K562 (cell line): ENCODE measurements around the gene MKNK2. TPM values are rescaled to one million over a fixed set of nuclear protein-coding genes. Genes with fewer than 3 reads are reported as not detected.

Experiments
- ATAC-seq: fragments of 200-7000 bp; cut with Tn5 transposase; 3 replicates; pipeline ENCODE4 v1.9.1; 2020; ENCODE audit warnings: moderate library complexity
- BruUV-seq: library from RNA; stranded (reverse); fragments of 400-500 nt; replicated peaks from 2 replicates; lab custom pipeline; 2021; lab: Mats Ljungman, UMichigan
- CTCF ChIA-PET: fragments of 300-600 bp; formaldehyde crosslinking; extraction: SDS; loops from one replicate; lab custom pipeline; 2021; ENCODE audit warnings: low intra/inter-chr PET ratio; lab: Yijun Ruan, JAX
- POLR2A ChIA-PET: fragments of 300-600, 350-650 bp; sonication (Branson Sonifier 250); formaldehyde crosslinking; extraction: SDS; loops from one replicate; lab custom pipeline; 2021; ENCODE audit warnings: antibody characterized with exemption, inconsistent platforms; lab: Yijun Ruan, JAX
- DNase-seq, 4 experiments: peaks; one replicate each; pipeline versions ENCODE4 v3.0.0 to v3.0.0-alpha.2; 2011 to 2018; ENCODE audit warnings: low spot score in 3 of 4, mixed read lengths in 3 of 4; ENCODE audit errors: extremely low read depth in 1 of 4
- FAIRE-seq: peaks from 2 replicates; lab custom pipeline; 2011; peaks lifted over from hg19 to GRCh38; lab: Jason Lieb, UNC
- H2AFZ ChIP-seq: 2 replicates; pipeline ENCODE4 v1.6.0; 2011; ENCODE audit warnings: low read depth, low read length, control low read depth, inconsistent platforms
- H3K27ac ChIP-seq: fragments of 200-600 bp; 3 replicates; pipeline ENCODE4 v1.8.0; 2011; ENCODE audit warnings: low read depth, mild to moderate bottlenecking, control low read depth, inconsistent platforms, low read length, moderate library complexity, mixed read lengths; ENCODE audit errors: extremely low read depth
- H3K27me3 ChIP-seq, 2 experiments: fragments of 300-600 bp in 1 of 2; 2 replicates in 1 of 2; 3 replicates in 1 of 2; pipeline versions ENCODE4 v1.6.0 to v1.8.0; 2011; ENCODE audit warnings: inconsistent platforms in 2 of 2, low read length in 2 of 2, mild to moderate bottlenecking in 1 of 2, mixed read lengths in 1 of 2, moderate library complexity in 1 of 2; ENCODE audit not compliant: control insufficient read depth in 2 of 2, insufficient read depth in 2 of 2
- H3K36me3 ChIP-seq: fragments of 300-600 bp; 3 replicates; pipeline ENCODE4 v1.8.0; 2011; ENCODE audit warnings: mild to moderate bottlenecking, low read length, inconsistent platforms; ENCODE audit not compliant: control insufficient read depth, insufficient read depth
- H3K4me1 ChIP-seq, 2 experiments: fragments of 200-600 bp in 1 of 2; replicated peaks in 1 of 2; 2 replicates in 1 of 2; 3 replicates in 1 of 2; pipeline versions ENCODE4 v1.5.1 to v1.8.0; 2011; ENCODE audit warnings: inconsistent platforms in 2 of 2, low read length in 2 of 2, mild to moderate bottlenecking in 1 of 2, mixed read lengths in 1 of 2, moderate library complexity in 1 of 2; ENCODE audit not compliant: control insufficient read depth in 2 of 2, insufficient read depth in 2 of 2
- H3K4me2 ChIP-seq: 2 replicates; pipeline ENCODE4 v1.6.1; 2011; ENCODE audit warnings: low read length, control low read depth, inconsistent platforms, mixed read lengths; ENCODE audit not compliant: insufficient read depth
- H3K4me3 ChIP-seq: fragments of 200-600 bp; sonication (generic), shearing (Covaris generic); 2 replicates; pipeline ENCODE4 v1.5.1; 2016; ENCODE audit warnings: control low read depth, inconsistent platforms
- H3K79me2 ChIP-seq: fragments of 200-600 bp; 3 replicates; pipeline ENCODE4 v1.8.0; 2011; ENCODE audit warnings: low read length, inconsistent platforms; ENCODE audit not compliant: control insufficient read depth, insufficient read depth
- H3K9ac ChIP-seq, 2 experiments: 2 replicates each; pipeline versions ENCODE4 v1.6.0 to v1.6.1; 2011; ENCODE audit warnings: low read depth in 2 of 2, low read length in 2 of 2, control low read depth in 1 of 2, inconsistent platforms in 1 of 2, mild to moderate bottlenecking in 1 of 2, mixed read lengths in 1 of 2; ENCODE audit not compliant: insufficient read depth in 1 of 2
- H3K9me1 ChIP-seq: one replicate; pipeline ENCODE4 v1.6.0; 2011; ENCODE audit warnings: inconsistent platforms, mild to moderate bottlenecking, low read length, moderate library complexity; ENCODE audit not compliant: control insufficient read depth, insufficient read depth
- H3K9me3 ChIP-seq: replicated peaks from 2 replicates; pipeline ENCODE4 v1.5.1; 2011; ENCODE audit warnings: low read depth, low read length, inconsistent platforms; ENCODE audit not compliant: control insufficient read depth, insufficient read depth
- H4K20me1 ChIP-seq: replicated peaks from 2 replicates; pipeline ENCODE4 v1.6.1; 2011; ENCODE audit warnings: low read length, inconsistent platforms, mixed read lengths; ENCODE audit not compliant: control insufficient read depth, insufficient read depth
- IRF2 ChIP-seq: sonication (generic); formaldehyde crosslinking; IDR thresholded peaks from 2 replicates; pipeline ENCODE4 v1.8.1; 2022; ENCODE audit warnings: mild to moderate bottlenecking, missing genetic modification reagents
- NR2F6 ChIP-seq: fragments of 450-650 bp; formaldehyde crosslinking; IDR thresholded peaks from 2 replicates; pipeline ENCODE4 v1.4.0; 2020; ENCODE audit warnings: mild to moderate bottlenecking
- SIRT6 ChIP-seq: IDR thresholded peaks from one replicate; pipeline ENCODE4 v1.6.1; 2012; ENCODE audit warnings: low read depth, mild to moderate bottlenecking, control low read depth, inconsistent platforms, low read length, moderate library complexity
- SRSF9 ChIP-seq: fragments of 200-400 bp; formaldehyde crosslinking; IDR thresholded peaks from 2 replicates; pipeline ENCODE4 v1.6.1; 2017; ENCODE audit warnings: low read depth, low read length, borderline replicate concordance
- WGBS: fragments of 100-300 bp; shearing (Covaris generic); methylation state at CpG from one replicate; pipeline ENCODE4 v1.1.6; 2016; ENCODE audit warnings: low coverage, mixed read lengths; ENCODE audit not compliant: insufficient coverage; ENCODE audit errors: missing lambda C conversion rate; 5-methylcytosine and 5-hydroxymethylcytosine counted together
- in situ Hi-C: fragments of 300-500 bp; cut with MboI; formaldehyde crosslinking; loops from 4 replicates; pipeline ENCODE4 v1.15.0; 2018; ENCODE audit warnings: inconsistent platforms, mixed read lengths
- intact Hi-C: fragments of 100-400 bp; cut with micrococcal nuclease; formaldehyde crosslinking; loops from 2 replicates; pipeline ENCODE4 v1.14.2; 2022
- polyA plus RNA-seq, 8 experiments: library from polyadenylated mRNA; depleted of rRNA in 4 of 8; stranded (reverse) in 5 of 8; unstranded in 3 of 8; fragments of >200 nt; fragmentation: Nextera tagmentation in 2 of 8; fragmentation: Illumina TruSeq in 1 of 8; extraction: Ambion mirVana in 2 of 8; extraction: Trizol in 1 of 8; gene quantifications; 2 replicates each; pipeline versions ENCODE4 v1.2.1 to v1.2.3, GENCODE V29; 2011 to 2014; ENCODE audit warnings: inconsistent platforms in 1 of 8, missing spikeins in 1 of 8
- total RNA-seq, 7 experiments: library from RNA; depleted of rRNA in 6 of 7; stranded (reverse); fragments of >200 nt in 6 of 7; fragmentation: Illumina TruSeq in 2 of 7; extraction: Trizol in 2 of 7; gene quantifications; 2 replicates each; pipeline versions ENCODE4 v1.2.1 to v1.2.3, GENCODE V29; 2011 to 2021; ENCODE audit warnings: low replicate concordance in 1 of 7
- TF ChIP-seq, protein P1 (sequence below): sonication (generic); formaldehyde crosslinking; IDR thresholded peaks from 2 replicates; pipeline ENCODE4 v1.8.0; 2022; ENCODE audit warnings: mild to moderate bottlenecking, missing genetic modification reagents, borderline replicate concordance
- TF ChIP-seq, protein P2 (sequence below): sonication (generic); formaldehyde crosslinking; IDR thresholded peaks from 2 replicates; pipeline ENCODE4 v1.8.0; 2022; ENCODE audit warnings: missing genetic modification reagents, mild to moderate bottlenecking, moderate library complexity, borderline replicate concordance

Gene MKNK2
- total and polyA plus RNA-seq, 9 of the 15 experiments (the other 6 are each of a cell fraction or from before 2014, with no cell fraction given): 5.1 to 191 (median 51.9) TPM

DNA sequence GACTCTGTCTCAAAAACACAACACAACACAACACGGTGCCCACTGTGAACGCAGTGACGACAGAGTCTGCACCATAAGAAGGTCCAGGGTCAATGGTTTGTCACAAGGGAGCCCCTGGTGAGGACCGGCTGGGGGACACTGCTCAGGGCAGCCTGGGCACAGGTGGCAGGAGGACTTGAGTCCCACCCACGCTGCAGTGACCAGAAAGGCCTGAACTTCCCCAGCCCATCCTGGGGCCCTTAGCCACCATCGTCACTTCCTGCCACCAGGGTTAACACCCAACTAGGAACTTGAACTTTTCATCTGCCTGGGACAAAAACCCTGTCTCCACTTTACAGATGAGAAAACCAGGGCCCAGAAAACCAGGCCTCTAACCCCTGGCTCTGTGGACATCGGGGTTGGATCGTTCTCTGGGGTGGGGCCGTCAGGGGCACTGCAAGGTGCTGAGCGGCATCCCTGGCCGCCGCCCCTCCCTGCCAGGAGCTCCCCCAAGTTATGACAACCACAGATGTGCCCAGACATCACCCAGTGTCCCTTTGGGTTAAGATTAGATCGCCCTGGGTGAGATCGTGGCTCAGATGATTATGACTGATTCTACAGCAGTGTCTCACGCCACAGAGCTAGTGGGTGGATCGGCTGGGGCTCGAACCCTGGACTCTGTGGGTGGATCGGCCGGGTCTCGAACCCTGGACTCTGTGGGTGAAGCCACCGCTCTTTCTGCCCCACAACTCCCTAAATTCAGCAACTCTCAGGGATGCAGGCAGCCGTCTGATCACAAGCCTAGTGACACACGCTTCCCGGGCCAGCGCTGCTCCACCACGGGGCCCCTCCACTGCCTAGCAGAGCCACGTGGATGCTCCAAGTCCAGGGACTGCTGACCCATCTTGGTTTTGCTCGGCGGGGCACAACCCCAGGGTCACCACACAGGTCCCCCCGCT is 31.1 kb upstream of the MKNK2 start:
- Histone ChIP-seq H2AFZ (no peak overlapping the region), H3K79me2 (no peaks in the 10 kb centered on the region; the same call in 2 of the 3 replicates), H3K36me3 (peaks cover 35% of the 10 kb centered on the region; the same call in 2 of the 3 replicates), H3K4me2 (no peak overlapping the region), H3K4me3 (no peak overlapping the region), H3K9ac (peak overlapping the region in 1 of 2 experiments; percentile 68; a peak in 2 of 4 replicates), H3K27me3 (no peaks in the 10 kb centered on the region), H3K9me1 (no peaks in the 10 kb centered on the region), H3K27ac (no peak overlapping the region), H3K9me3 (no peaks in the 10 kb centered on the region), H4K20me1 (no peaks in the 10 kb centered on the region), H3K4me1 (peaks cover 12 to 40% of the 10 kb centered on the region in 2 experiments; a peak in 4 of 5 replicates)
- DNase-seq: no peak
- no peak for ATAC-seq
- no TSS peak for BruUV-seq
- WGBS: 85% methylated on average over 30 of the region's 30 CpGs
- POLR2A ChIA-PET: no interaction called here
- TF ChIP-seq IRF2 (CRISPR knock-in tag): no peak
- no peak for TF ChIP-seq SRSF9
- TF ChIP-seq, protein P1, sequence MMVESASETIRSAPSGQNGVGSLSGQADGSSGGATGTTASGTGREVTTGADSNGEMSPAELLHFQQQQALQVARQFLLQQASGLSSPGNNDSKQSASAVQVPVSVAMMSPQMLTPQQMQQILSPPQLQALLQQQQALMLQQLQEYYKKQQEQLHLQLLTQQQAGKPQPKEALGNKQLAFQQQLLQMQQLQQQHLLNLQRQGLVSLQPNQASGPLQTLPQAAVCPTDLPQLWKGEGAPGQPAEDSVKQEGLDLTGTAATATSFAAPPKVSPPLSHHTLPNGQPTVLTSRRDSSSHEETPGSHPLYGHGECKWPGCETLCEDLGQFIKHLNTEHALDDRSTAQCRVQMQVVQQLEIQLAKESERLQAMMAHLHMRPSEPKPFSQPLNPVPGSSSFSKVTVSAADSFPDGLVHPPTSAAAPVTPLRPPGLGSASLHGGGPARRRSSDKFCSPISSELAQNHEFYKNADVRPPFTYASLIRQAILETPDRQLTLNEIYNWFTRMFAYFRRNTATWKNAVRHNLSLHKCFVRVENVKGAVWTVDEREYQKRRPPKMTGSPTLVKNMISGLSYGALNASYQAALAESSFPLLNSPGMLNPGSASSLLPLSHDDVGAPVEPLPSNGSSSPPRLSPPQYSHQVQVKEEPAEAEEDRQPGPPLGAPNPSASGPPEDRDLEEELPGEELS (CRISPR knock-in tag): no peak
- TF ChIP-seq NR2F6: no peak
- TF ChIP-seq, protein P2, sequence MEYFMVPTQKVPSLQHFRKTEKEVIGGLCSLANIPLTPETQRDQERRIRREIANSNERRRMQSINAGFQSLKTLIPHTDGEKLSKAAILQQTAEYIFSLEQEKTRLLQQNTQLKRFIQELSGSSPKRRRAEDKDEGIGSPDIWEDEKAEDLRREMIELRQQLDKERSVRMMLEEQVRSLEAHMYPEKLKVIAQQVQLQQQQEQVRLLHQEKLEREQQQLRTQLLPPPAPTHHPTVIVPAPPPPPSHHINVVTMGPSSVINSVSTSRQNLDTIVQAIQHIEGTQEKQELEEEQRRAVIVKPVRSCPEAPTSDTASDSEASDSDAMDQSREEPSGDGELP: no peak
- TF ChIP-seq SIRT6: no peak
- no peak for FAIRE-seq
- in situ Hi-C loops: no loop called here
- CTCF ChIA-PET: no interaction called here
- intact Hi-C loops: no loop called here
